Bronchial epithelial cell (primary cell): ENCODE measurements around the gene NPEPPS. TPM values are rescaled to one million over a fixed set of nuclear protein-coding genes. Genes with fewer than 3 reads are reported as not detected.

Experiments
- DNase-seq: peaks from one replicate; pipeline ENCODE4 v3.0.0-alpha.2; 2010; ENCODE audit warnings: low read depth
- FAIRE-seq: peaks from 2 replicates; lab custom pipeline; 2011; peaks lifted over from hg19 to GRCh38; lab: Jason Lieb, UNC
- H3K27me3 ChIP-seq: 2 replicates; pipeline ENCODE4 v1.5.1; 2011; ENCODE audit warnings: low read length; ENCODE audit not compliant: control insufficient read depth, insufficient read depth
- H3K36me3 ChIP-seq: 2 replicates; pipeline ENCODE4 v1.5.1; 2011; ENCODE audit warnings: low read length; ENCODE audit not compliant: control insufficient read depth, insufficient read depth
- H3K4me3 ChIP-seq: 2 replicates; pipeline ENCODE4 v1.5.1; 2011; ENCODE audit warnings: mild to moderate bottlenecking, low read depth, low read length, control low read depth
- CTCF ChIP-seq: IDR thresholded peaks from 2 replicates; pipeline ENCODE4 v1.5.1; 2011; ENCODE audit warnings: mild to moderate bottlenecking, moderate library complexity, low read length, control low read depth, inconsistent platforms; ENCODE audit not compliant: insufficient read depth, severe bottlenecking
- total RNA-seq: library from RNA; depleted of rRNA; stranded (reverse); fragments of >200 nt; gene quantifications from 2 replicates; pipeline ENCODE4 v1.2.1, GENCODE V29; 2014

NPEPPS gene
- total RNA-seq, 1 donor from 2014 or later = 84.2 TPM

GRCh38 chr17:47633996-47634395 lies 103.1 kb downstream of the NPEPPS start:
- FAIRE-seq = no peak
- H3K4me3 ChIP-seq = no peak overlapping the region

GRCh38 chr17:47634870-47635269 lies 104.0 kb downstream of the NPEPPS start:
- no peaks in the 10 kb centered on the region for H3K36me3 ChIP-seq
- no peaks in the 10 kb centered on the region for H3K27me3 ChIP-seq
- DNase-seq (no peak), FAIRE-seq (no peak)
- no peak for TF ChIP-seq CTCF
- H3K4me3 ChIP-seq = no peak overlapping the region

More at GRCh38 chr17:47633996-47634395, 103.1 kb downstream of the NPEPPS start:
- Histone ChIP-seq H3K27me3 (no peaks in the 10 kb centered on the region), H3K36me3 (no peaks in the 10 kb centered on the region)
- peak; percentile 59 for DNase-seq
- TF ChIP-seq CTCF = no peak

- Histone ChIP-seq H3K27me3 (no peaks in the 10 kb centered on the region), H3K36me3 (no peaks in the 10 kb centered on the region), H3K4me3 (no peak overlapping the region)
- no peak for FAIRE-seq
- no peak for DNase-seq
- no peak for TF ChIP-seq CTCF
These were observed 104.8 kb downstream of the NPEPPS start for GRCh38 chr17:47635734-47636133.

GRCh38 chr17:47636273-47637030 lies 105.5 kb downstream of the NPEPPS start:
- H3K36me3 ChIP-seq = no peaks in the 10 kb centered on the region
- TF ChIP-seq CTCF = no peak
- DNase-seq (no peak), FAIRE-seq (no peak)
- H3K4me3 ChIP-seq = no peak overlapping the region
- no peaks in the 10 kb centered on the region for H3K27me3 ChIP-seq

GRCh38 chr17:47638903-47639302 lies 108.0 kb downstream of the NPEPPS start:
- DNase-seq (no peak), FAIRE-seq (no peak)
- Histone ChIP-seq H3K27me3 (no peaks in the 10 kb centered on the region), H3K4me3 (no peak overlapping the region), H3K36me3 (no peaks in the 10 kb centered on the region)
- no peak for TF ChIP-seq CTCF
